GM21717 (cell line): ENCODE measurements around the gene ILDR1.
A peak's percentile ranks its signal among the peaks of the same experiment; 100 is the strongest.

Experiments used
- ATAC-seq: cut with Tn5 transposase; IDR thresholded peaks from one replicate; pipeline ENCODE4 v1.9.1; 2021; ENCODE audit warnings: mild to moderate bottlenecking, moderate library complexity; ENCODE audit not compliant: unreplicated experiment

The ILDR1 gene

DNA sequence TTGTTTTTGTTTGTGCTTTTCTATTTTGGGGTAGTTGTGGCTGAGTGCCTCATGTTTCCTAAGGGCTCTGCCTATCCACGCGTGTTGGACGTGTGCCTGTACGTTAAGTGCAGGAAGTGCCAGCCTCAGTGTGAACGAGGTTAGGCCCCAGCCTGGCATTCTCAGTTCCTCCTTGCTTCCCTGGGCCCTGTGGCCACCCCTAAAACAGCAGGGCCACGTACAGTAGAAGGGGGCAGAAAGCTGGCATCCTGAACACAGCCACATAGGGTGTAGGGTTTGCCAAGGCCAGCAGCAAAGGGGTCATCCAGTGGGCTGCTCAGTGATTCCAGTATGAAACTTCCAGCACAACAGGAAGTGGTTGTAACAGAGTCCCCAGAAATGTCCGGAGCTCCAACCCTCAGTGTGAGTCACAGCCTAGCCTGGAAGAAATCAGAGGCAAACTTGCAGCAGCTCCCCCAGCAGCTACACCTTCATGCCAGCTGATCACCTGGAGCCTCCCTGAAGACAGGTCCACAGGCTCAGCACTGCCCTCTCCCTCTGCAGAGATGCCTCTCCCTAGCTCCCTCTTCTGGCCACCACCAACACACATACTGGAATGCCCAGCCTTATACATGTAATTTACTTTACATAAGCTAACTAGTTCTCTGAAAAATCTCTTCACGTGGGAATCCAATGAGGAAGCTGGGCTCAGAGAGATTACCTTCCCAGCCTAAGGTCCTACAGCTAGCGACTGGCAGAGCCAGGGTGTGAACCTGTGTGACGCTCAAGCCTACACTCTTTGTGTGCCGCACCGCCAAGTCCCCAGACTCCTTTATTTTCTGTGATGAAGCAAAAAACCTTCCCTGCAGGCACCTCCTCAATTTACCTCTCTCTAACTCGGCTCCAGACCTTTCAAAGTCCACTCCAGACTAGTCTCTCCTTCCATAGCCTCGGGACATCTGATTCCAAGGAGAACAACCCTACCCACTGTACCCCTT is 26.6 kb downstream of the ILDR1 start:
- peak; percentile 29 for ATAC-seq

GRCh38 chr3:121994551-121994950 is 27.5 kb downstream of the ILDR1 start:
- no peak for ATAC-seq

GRCh38 chr3:121992601-121993560 is 29.2 kb downstream of the ILDR1 start:
- ATAC-seq = peak; percentile 48

- ATAC-seq = no peak
Measured at GRCh38 chr3:121989943-121990342, 32.1 kb downstream of the ILDR1 start.

- no peak for ATAC-seq
Measured at GRCh38 chr3:121988146-121988545, 33.9 kb downstream of the ILDR1 start.

DNA sequence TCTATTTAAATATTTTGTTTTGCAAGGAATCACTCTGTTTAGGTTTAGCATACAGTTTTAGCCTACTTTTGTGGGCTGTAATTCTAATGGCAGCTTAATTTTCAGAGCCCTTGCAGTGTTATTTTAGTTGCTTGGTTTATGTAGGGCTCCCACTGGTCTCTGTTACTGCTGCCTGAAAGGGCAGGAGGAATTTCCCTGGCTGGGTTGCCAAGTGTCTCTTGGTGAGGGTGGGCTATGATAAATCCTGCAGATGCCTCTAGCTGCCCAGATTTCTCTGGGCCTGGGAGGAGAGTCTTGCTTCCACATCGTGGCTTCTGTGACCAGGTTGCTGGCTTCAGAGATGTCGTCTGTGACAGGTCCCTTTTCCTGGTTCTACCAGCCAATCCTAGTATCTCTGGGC is 36.2 kb downstream of the ILDR1 start:
- no peak for ATAC-seq

DNA sequence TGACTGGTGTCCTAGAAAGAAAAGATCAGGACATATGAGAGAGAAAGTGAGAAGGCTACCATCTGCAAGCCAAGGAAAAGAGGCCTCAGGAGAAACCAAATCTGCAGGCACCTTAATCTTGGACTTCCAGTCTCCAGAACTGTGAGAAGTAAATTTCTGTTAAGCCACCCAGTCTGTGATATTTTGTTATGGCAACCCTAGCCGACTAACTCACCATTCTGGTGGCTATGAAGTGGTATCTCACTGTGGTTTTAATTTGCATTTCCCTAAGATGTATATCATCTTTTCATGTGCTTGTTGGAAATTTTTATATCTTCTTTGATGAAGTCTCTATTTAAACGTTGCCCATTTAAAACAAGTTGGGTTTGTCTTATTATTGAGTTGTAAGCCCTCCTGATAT is 40.6 kb downstream of the ILDR1 start:
- no peak for ATAC-seq

GRCh38 chr3:121980450-121980796 is 41.6 kb downstream of the ILDR1 start:
- ATAC-seq = no peak

DNA sequence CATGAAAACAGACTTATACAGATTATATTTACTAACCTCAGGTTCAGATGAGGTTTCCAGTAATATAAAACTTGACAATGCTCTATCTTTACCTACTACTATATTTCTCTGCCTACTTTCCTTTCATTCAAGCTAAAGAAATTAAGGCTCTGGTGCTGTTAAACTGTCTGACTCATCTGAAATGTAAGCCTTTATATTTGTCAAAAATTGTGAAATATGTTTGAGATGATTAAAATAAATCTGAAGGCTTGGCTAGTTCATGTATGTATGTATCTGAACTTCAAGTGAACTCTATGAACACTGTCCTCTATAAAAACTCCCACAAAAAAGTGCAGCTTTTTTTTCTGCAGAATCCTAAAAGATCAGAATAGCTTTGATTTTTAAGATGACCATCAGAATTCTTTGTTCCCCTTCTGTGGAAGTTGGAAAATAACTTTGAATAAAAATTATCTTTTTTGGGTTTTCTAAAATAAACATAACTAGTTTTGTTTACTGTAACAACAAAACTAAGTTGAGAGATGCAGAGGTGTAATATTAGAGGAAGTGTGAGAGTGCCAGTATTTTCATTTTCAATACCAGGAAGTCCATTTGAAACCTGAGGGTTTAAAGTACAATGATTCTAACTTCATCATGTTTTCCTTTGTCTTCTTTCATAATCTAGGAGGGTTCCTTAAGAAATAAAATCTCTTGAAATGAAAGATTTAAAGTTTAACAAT is 42.2 kb downstream of the ILDR1 start:
- no peak for ATAC-seq

- ATAC-seq = no peak
Measured at GRCh38 chr3:121979246-121979645, 42.8 kb downstream of the ILDR1 start.

DNA sequence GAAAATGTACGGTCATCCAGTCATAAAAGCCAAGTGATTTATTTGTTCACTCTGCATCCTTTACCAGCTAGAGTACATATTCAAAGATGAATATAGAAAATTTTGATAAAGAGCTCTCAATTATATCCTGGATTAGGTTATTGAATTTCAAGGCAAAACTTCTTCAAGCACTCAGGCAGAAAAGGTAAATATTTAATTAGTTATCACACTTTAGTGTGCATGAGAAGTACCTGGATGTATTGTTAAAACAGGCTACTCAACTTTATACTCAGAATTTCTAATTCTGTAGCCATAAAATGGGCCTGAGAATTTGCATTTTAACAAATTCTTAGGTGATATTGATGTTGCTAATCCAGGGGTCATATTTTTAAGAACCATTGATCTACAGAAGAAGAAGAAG is 45.3 kb downstream of the ILDR1 start:
- ATAC-seq = no peak

DNA sequence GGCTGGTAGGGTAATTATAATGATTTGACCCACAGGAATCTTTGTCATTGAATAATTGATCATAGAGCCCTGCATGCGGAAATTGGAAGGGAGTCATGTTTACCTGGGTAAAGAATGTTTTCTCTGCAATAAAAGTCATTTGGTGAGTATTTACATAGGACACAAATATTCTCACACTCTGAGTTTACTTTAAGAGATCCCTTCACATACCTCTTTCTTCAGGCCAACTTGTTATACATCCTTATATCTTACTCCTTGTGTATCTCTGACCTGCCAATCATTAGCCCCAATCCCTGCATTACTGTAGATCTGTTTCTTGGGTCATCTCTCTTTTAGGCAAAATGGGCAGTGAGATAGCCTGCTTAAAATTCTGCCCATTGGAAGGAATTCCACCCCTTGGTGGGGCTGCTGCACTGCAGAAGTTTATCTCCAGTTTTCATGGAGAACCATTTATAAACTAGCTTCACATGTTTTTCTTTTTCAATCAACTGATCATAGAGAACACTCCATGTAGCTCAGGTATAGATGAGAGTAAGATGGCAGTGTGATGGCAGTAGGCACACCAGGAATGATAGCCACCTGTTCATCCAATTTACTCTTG is 46.2 kb downstream of the ILDR1 start:
- no peak for ATAC-seq

DNA sequence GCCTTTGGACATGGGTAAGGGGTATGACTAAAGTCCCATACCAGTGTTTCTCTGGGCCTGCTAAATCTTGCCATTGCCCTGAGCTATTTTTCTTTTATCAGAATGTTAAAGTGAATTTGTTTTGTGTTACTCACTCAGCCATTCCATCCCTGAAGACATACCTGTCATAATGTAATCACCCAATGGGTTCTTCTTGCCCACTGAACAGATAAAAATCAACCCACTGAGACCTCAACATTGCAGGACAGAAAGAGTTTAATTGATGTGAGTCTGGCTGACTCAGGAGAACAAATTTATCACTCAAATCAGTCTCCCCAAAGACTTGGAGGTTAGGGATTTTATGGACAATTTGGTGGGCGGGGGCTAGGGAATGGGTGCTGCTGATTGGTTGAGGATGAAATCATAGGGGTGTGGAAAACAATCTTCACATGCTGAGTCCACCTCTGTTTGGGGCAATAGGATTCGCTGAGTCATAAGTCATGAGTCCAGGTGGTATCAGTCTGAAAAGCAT is 47.4 kb downstream of the ILDR1 start:
- ATAC-seq = no peak

DNA sequence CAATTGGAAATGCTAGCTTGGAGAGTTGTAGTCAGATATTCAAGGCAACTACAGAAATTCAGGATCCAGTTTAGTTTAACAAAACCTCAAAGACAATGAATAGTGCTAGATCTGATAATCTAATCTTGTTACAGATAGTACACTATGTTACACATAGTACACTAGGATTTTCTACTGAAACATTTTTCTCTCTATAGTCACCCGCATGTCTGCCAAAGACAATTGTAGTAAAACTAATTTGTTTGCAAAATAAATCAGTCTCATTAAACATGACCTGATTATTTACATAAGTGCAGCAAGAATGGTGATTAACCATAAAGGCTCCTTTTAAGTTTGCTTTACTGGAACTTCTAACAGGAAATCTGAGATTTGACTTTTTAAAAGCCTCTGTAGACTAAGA is 52.0 kb downstream of the ILDR1 start:
- ATAC-seq = no peak

GRCh38 chr3:121969631-121970030 is 52.4 kb downstream of the ILDR1 start:
- ATAC-seq = no peak

- ATAC-seq = no peak
Measured at GRCh38 chr3:121963608-121964007, 58.4 kb downstream of the ILDR1 start.

DNA sequence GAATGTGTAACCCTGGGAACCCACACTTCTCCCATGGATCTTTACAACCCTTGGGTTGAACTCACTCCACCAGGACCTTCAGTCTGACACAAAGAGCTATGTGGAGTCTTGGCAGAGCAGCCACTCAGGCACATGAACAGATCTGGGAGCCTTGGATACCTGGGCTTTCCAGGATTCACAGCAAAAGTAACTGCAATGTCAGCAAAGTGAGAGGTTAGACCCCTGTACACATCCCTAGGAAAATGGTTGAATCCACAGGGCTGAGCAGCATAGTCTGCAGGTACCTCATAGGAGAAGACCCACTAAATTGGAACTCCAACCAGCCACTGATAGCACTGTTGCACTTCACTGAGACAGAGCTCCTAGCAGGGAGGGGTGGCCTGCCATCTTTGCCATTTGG is 59.6 kb downstream of the ILDR1 start:
- no peak for ATAC-seq

GRCh38 chr3:121961283-121961682 is 60.8 kb downstream of the ILDR1 start:
- ATAC-seq = no peak

DNA sequence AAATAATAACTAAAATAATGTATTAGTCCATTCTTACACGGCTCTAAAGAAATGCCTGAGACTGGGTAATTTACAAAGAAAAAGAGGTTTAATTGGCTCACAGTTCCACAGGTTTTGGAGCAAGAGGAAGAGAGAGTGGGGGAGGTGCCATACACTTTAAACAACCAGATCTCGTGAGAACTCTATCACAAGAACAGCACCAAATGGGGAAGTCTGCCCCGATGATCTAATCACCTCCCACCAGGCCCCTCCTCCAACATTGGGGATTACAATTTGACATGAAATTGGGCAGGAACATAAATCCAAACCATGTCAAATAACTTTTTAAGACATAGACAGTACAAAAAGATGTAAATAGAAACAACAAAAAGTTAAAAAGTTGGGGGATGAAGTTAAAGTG is 63.2 kb downstream of the ILDR1 start:
- no peak for ATAC-seq

DNA sequence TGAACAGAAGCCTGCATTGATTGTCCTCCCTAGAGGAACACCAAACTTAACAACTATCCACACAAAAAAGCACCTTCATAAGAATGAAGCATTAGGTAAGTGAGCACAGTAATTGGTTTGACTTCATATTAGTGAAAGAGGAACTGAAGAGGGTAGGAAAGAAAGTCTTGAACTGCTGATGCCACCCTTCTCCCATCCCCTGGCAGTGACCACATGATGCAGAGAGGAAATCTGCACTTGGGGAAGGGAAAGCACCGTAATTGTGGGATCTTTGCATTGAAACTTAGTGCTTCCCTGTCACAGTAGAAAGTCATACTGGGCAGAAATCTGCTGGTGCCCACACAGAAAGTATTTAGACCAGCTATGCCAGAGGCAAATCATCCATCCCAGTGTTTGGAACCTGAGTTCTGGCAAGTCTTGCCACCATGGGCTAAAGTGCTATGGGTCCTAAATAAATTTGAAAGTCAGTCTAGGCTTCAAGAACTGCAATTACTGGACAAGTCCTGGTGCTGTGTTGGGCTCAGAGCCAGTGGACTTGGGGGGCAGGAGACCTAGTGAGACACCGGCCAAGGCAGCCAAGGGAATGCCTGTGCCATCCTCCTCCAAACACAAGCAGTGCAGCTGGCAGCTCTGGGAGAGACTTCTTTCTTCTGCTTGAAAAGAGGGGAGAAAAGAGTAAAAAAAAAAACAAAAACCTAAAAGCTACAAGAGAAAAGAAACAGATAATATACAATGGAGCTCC is 64.2 kb downstream of the ILDR1 start:
- ATAC-seq = no peak
